NCI-H1417 treated with DMSO at 0.1 percent for 48 hours (cell line): ENCODE measurements around the gene DNAJB8.

Experiments
- DNase-seq: peaks from one replicate; lab custom pipeline; 2025; lab: John Stamatoyannopoulos, UW

Gene DNAJB8

DNA sequence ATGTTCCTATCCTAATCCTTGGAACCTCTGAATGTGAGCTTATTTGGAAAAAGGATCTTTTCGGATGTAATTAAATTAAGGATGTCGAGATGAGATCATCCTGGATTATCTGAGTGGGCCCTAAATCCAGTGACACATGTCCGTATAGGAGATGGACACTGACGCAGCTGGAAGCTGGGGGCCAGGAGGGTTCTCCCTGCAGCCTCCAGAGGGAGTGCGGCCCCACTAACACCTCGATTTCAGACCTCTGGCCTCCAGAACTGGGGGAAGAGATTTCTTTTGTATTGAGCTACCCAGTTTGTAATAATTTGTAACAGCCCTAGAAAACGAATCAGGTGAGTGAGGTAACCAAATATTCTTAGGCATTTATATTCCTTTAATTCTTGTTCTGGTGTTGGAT is 2.5 kb downstream of the DNAJB8 start:
- DNase-seq = no peak

DNA sequence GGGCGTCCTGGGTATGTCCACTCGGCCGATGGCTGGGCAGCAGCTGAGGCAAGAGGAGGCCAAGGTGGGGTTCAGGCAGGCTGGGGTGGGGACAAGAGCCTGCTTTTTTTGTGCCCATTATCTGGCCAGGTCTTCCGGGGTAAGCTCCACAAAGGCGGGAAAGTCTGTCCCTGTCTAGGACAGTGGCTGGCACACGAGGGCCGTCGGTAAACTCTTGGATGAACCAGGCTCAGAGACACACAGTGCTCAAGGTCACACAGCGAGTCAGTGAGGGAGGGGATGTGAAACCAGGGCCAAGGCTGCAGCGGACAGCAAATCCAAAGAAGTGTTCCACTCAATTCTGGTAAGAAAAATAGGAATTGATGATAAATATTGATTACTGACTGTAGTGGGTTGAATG is 2.9 kb downstream of the DNAJB8 start:
- no peak for DNase-seq

DNA sequence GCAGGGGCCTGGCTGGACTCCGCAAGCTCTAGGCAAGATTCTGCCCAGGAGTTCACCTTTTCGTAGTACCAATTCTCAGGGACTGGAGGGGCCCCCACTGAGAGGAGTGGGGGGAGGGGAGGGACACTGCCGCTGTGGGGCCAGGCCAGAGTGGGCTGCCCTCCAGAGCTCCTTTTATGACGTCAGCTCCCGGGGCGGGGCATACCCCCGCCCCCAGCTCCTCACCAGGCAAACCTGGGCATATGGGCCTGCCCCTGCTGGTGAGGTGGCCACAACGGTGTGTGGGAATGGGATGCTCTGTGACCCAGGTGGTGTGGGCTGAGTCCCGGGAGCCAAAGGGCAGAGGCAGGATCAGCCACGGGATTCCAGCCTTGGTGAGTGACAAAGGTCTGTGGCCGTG is 3.3 kb downstream of the DNAJB8 start:
- DNase-seq = no peak

DNA sequence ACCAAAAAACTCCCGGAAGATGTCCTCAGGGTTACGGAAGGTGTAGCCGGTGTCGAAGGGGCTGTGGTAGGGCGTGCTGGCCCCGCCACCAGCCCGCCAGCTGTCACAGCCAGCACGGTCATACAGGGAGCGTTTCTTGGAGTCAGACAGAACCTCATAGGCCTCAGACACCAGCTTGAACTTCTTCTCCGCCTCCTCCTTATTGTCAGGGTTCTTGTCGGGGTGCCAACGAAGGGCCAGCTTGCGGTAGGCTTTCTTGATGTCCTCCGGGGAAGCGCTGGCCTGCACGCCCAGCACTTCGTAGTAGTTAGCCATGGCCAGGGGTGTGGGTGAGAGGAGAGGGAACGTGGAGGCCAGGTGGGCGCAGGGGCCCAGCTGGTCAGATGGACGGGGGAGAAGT is 3.8 kb downstream of the DNAJB8 start:
- no peak for DNase-seq

DNA sequence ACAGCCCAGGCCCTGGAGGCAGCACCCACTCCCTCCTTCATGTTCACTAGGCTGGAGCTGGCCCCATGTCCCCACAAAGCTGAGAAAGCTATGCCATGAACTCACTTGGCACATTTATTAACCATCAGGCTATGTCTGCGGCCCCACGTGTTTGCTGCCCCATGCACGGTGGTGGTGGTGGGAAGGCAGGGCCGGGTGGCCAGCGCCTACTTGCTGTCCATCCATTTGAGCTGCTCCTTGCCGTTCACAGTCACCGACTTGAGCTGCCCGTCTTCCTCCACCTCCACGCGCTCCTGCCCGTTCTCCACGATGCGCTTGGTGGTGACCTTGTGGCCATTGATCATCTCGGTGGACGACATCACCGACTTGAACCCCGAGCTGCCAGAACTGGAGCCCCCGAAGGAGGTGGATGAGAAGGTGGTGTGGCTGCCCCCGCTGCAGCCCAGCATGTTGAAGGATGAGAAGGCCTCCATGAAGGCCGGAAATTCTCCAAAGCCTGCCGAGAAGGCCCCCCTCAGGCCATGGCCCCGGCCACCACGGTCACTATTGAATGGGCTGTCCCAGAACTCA is 4.3 kb downstream of the DNAJB8 start:
- no peak for DNase-seq

DNA sequence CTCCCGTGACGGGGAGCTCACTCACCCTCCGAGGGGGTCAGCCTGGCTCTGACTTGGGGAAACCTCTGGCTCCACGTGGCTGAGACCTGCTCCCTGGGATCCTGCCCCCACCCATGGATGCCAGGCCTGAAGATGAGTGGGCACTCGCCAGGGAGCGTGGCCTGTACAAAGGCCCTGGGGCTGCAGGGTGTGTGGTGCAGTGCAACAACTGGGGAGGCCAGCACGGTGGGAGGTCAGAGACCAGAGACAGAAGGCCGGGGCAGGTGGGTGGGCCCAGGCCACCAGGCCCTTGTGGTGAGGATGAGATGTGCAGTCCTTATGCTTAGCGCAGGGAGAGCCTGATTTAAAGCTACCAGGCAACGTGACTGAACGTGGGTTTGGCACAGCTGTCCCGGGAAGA is 5.0 kb downstream of the DNAJB8 start:
- no peak for DNase-seq

DNA sequence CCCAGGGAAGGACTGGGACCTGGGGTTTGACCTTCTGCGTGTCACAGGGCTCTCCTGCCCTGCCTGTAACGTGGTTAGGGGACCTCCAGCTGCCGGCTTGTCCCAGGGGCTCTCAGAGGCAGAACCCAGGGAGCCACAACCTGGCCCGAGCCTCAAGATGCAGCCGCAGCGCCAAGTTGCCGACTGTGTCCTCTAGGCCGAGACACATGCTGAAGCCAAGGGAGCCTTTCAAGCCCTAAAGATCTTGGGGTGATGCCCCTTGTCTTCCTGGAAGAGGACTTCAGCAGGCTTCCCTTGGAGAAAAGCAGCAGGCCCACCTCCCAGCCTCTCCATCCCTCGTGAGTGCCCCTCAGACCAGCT is 7.2 kb downstream of the DNAJB8 start:
- DNase-seq = no peak

DNA sequence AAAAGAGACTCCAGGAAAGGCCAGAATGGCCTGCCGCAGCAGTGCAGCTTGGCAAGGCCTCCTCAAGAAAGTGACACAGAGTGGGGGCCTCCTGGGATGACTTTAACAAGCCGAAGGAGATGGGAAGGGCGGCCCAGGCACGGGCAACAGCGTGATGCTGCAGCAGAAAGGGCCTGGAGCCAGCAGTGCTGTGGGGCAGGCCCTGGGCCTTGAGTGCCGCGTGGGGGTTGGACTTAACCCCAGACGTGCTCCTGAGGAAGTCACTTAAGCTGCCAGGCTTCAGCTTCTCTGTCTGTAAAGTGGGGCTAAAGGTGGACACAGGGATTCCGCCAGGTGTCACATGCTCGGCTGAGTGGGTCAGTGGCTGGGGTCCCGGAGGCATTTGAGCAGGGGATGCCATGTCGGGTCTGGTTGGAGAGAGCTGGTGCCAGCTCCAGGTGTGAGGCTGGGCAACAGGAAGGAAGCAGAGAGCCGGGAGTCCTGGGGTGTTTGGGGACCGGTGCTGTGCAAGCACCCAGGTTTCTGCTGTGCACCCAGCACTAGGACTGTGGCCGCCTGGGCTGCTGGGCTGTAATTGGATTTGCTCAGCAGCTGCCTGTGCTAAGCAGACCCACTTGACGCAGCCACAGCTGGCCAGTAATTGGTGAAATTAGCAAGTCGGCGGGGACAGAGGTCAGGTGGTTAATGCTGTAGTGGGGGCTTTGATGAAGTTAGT is 7.8 kb downstream of the DNAJB8 start:
- no peak for DNase-seq

DNA sequence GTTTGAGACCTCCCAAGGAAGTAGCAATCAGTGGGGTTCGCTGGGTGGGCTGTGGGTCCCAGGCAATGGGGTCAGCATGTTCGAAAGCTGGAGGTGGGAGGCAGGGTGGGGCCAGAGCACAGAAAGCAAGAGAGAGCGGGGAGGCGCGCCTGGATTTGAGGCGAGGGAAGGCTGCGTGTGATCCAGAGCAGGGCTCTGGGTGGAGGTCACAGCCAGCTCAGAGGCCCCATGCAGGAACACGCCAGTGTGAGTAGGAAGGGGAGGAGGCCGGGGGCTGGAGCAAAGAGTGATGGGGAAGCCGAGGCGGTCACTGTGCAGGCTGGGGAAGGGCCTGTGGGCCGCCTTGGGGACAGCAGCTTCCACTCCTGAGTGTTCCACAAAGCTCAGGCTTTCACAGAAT is 8.8 kb downstream of the DNAJB8 start:
- DNase-seq = no peak

DNA sequence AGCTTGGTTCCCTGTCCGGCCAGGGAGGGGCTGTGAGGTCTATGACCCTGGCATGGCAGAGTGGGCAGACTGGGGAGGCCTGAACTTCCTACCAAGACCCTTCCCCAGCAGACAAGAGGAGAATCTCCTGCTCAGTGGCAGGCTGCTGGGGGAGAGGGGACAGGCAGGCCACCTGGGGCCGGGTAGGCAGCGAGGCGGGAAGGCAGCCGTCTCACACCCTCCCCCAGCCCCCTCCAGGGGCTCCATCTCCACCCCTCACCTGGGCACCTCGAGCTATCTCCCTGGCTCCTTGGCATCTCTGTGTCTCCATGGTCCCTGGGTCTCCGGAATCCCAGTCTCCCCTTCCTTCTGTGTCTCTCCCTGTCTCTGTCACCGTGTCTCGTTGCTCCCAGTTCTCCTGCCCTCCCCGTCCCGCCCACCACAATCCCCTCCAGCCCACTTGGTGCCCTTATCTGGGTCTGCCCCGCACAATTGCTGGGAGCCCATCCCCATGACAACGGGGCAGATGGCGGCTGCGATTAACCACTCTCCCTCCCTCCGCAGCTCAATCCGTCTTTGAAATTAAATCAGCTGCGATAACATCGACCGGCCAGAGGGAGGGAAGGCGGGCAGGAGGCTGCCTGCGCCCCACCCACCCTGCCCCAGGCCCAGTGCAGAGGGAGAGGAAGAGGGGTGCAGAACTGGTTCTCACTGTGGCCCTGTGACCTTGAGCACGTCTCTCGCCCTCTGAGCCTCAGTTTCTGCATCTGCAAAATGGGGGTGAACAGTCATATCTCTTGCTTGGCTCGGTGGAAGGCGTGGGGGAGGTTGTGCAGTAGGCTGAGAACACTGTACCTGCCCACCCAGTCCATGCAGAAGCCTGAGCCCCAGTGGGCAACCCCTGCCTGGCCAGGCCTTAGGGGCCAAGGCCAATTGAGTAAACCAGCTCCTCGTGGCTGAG is 9.6 kb downstream of the DNAJB8 start:
- no peak for DNase-seq

DNA sequence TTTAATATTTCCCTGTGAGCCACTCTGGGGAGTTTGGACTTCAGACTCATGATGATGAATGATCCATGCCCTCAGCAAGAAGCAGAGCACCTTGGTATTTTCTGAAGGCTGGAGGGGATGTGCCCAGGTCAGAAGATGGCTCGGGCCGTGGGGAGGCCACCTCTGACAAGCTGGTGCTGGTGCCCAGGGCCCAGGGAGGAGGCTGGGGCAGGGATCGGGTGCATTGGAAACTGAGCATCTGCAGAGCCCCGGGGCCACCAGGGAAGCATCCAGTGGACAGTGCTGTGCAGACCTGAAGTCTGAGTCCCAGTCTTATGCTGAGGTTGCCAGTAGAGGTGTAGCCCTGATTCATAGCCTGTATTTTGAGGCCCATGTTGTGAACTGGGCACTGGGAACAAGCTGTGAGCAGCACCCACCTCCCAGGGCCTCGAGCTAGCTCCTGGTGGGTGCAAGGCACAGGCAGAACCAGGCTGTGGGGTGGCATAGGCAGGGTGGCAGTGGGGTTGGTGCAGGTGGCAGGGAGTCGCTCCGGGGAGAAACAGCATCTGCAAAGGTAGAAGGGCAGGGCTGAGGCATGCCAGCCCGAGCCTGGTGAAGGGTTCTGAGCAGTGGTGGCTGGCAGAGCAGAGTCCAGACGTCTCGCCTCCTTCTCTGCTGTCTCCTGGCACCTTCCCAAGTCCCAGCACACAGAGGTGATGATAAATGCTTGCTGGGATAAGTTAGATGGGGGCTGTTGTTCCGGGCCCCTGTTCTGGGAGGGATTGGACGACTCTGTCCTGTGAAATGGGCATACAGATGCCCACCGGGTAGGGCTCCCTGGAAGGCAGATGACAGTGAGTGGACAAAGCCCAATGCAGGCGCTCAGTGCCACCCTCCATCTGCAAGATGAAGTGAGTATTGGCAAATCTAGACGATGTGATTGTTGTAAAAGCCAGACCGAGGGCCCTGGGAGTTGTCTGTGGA is 10.6 kb downstream of the DNAJB8 start:
- DNase-seq = no peak

DNA sequence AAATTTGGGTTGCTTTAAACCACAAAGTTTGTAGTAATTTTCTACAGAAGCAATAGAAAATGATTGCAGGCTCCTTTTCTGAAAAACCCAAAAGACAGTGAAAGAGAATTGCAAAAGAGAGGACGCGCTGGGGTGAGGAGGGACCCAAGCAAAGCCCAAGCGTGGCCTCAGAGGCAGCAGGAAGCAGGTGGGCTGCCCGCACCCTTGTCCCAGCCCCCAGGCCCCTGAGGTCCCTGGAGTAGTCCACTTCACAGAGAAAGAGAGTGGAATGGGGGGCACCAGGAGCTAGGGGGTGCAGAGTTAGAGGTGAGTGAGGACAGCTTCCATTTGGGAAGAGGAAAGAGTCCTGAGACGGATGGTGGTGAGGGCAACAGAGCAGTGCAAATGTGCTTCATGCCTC is 11.6 kb downstream of the DNAJB8 start:
- DNase-seq = no peak

DNA sequence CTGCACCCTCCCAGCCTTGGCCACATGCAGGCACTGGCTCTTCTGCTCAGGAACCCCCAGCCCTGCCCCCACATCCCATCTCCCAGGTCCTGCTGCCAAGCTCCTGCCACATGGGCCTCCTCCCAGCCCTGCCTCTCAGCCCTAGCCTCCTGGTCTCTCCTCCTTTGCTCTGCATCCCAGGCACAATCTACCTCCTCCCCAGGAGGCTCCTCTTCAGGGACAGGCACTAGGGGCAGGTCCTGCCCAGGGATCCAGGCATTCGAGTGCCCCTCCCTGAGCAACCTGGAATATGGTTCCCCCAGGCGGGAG is 12.4 kb downstream of the DNAJB8 start:
- no peak for DNase-seq

DNA sequence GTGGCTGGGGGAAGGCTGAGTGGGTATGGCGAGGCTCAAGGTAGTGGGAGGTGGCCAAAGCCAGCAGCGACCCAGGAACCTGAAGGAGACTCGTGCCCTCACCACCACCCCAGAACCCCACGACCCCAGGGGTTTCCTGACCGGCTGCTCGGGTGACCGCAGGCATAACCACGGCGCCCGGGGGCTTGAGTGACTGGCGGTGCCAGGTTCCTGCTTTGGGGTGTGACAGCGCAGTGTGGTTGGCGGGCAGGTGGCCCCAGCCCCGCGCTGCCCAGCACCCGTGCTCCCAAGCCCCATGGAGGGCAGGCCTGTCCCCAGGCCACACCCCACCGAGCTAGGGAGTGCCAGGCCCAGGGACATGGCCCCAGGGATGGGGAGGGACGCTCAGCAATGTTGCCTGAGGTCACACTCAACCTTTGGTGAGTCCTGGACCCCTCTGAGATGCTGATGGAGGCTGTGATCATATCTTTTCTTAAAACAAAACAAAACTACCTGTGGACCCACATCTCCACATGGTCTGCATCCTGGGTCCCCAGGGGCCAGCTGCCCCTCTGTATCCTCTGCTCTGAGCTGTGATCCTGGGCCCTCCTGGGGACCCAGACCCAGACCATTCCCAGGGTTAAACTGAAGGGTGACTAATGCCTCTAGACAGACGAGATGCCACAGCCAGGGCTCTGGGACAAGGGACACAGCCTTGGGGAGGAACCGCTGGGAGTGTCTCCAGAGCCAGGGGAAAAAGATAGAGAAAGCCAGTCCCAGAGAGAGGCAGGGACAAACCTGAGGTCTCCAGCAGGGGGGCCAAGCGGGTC is 13.0 kb downstream of the DNAJB8 start:
- no peak for DNase-seq

DNA sequence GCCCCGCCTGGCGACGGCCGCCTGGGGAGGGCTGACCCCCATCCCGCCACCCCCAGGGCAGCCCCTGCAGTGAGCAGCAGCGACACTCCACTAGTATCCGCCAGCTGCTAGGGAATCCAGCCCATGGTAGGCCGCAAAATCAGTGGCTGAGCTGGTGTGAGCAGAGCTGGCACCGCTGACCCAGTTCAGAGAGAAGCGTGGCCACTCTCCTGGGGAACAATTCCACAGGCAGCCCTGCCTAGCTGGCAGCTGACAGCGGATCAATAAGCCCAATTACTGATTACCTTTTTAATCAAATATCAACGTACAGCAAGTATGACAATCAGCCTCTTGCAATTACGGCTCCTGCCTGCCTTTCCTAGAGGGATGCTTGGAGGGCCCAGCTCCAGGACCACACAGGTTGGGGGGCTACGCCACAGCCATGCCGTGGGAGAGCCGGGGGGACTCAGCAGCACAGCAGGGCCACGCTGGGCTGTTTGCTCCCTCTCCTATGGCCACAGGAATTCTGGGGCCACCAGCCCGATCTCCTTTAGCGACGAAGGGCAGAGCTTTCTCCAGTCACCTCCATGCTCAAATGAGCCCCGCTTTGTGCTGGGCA is 13.9 kb downstream of the DNAJB8 start:
- no peak for DNase-seq

DNA sequence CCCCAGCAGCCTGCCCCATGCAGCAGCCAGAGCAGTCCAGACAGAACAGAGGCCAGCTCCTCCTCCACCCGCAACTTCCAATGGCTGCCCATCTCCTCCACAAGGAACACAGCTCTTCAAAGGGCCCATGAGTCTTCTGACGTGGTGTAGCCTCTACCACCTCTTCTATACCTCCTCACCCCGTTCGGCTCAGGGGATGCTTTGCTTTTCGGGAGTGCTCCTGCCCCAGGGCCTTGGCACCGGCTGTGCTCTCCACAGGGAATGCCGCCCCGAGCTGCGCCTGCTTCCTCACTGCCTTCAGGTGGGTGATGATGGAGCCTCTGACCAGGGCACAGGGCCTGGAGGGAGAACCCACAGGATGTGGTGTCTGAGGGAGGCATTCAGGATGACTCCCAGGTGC is 14.6 kb downstream of the DNAJB8 start:
- DNase-seq = no peak

DNA sequence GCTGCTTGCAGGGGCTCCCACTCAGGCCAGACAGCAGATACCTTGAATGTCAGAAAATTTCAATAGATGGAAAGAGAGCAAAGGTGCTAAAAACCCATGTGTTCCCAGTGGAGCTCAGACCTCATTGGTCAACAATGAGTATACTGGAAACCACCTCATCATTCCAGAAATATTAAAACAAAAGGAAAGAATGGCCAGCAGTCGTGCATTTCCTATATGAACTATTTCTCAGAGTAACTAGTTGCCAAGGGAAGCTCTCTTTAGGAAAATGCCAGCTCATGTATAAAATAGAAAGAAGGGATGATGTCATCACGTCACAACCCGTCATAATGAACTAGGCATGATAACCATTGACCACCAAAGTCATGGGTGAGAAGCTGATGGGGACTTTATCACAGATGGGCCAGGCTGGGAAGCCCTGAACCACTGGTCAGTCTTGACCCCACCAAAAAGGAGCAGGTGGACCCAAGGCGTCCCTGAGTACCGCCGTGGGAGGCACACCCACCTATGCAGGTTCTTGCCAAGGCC is 17.5 kb downstream of the DNAJB8 start:
- no peak for DNase-seq

DNA sequence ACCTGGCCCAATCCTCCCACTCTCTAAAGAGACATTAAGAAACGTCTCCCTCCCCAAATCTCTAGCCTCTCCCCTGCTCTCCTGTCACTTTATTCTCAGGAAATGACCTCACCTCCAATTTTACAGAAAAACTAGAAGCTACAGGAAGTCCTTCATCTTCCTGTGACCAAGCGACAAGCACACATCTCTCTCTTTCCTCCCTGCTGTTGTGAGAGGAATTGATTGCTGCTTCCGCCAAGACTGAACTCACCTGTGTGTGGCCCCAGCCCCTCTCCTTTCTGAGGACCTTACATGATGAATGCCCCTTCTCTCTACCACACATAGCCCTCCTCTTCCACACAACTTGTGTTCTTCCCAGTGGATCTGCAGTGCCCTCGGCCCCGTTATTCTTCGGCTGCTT is 18.2 kb downstream of the DNAJB8 start:
- DNase-seq = no peak

DNA sequence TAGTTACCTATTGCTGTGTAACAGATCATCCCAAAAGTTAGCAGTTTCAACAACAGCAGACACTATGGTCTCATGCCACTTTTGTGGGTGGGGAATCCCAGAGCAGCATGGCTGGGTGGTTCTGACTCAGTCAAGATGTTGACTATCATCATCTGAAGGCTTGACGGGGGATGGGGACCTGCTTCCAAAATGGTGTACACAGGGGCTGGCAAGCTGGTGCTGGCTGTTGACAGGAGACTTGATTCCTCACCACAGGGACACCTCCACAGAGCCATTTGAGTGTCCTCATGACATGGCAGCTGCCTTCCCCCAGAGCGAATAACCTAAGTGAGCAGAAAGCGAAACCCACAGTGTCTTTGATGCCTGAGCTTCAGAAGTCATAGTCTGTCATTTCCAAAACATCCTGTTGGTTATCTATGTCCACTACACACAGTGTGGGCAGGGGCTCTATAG is 19.1 kb downstream of the DNAJB8 start:
- no peak for DNase-seq

DNA sequence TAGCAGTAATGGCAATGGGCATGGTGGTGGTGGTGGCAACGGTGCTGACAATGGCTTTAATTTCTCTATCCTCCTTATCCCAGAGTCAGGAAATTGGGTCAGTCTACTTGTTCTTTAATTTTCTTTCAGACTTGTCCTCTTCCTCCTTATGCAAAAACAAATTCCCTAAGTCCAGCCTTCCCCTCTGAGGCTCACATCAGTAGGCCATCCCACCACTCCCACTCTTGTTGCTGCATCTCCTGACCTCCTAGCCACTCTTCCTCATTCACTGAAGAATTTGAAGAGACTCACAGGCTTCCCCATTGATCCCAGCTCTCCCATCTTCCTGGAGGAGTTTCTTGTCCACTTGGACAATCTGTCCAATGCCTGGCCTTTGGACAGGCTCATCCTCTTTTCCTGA is 19.9 kb downstream of the DNAJB8 start:
- no peak for DNase-seq

DNA sequence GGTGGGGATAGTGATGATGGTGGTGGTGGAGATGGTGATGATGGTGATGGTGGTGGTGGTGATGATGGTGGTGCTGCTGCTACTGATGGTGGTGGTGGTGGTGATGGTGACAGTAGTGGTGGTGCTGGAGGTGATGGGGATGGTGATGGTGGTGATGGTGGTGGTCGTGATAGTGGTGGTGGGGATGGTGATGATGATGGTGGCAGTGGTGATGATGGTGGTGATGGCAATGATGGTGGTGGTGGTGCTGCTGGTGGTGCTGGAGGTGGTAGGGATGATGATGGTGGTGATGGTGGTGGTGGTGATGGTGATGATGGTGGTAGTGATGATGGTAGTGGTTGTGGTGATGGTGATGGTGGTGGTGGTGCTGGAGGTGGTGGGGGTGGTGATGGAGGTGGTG is 21.3 kb downstream of the DNAJB8 start:
- no peak for DNase-seq
